SK-N-SH (cell line): ENCODE data around the gene PDE8A. TPM values are rescaled to one million over a fixed set of nuclear protein-coding genes. Genes with fewer than 3 reads are reported as not detected.

Source experiments
- CTCF ChIA-PET: fragments of 300-600, 350-600 bp; formaldehyde crosslinking; extraction: SDS; loops from one replicate; lab custom pipeline; 2021; lab: Yijun Ruan, JAX
- POLR2A ChIA-PET: fragments of 350-600 bp; sonication (Branson Sonifier 250); formaldehyde crosslinking; extraction: SDS; loops from one replicate; lab custom pipeline; 2020; ENCODE audit warnings: antibody characterized with exemption, inconsistent platforms; lab: Yijun Ruan, JAX
- DNase-seq: peaks from one replicate; pipeline ENCODE4 v3.0.0; 2012
- H2AFZ ChIP-seq: fragments of 200-600 bp; sonication (generic); 2 replicates; pipeline ENCODE4 v1.8.1; 2016; ENCODE audit warnings: antibody characterized with exemption, mild to moderate bottlenecking, low read depth
- H3F3A ChIP-seq: fragments of 200-600 bp; sonication (generic); replicated peaks from 2 replicates; pipeline ENCODE3; 2016; ENCODE audit warnings: antibody characterized with exemption, mild to moderate bottlenecking; ENCODE audit not compliant: insufficient read depth
- H3K27ac ChIP-seq, 2 experiments: fragments of 200-500 bp in 1 of 2; fragments of 200-600 bp in 1 of 2; sonication (Bioruptor generic) in 1 of 2; sonication (generic), shearing (Covaris generic) in 1 of 2; 2 replicates each; pipeline versions ENCODE4 v1.5.1 to v1.6.1; 2014 to 2016; ENCODE audit warnings: low read depth in 2 of 2, inconsistent platforms in 1 of 2, low read length in 1 of 2, mild to moderate bottlenecking in 1 of 2, mixed read lengths in 1 of 2
- H3K27me3 ChIP-seq: fragments of 200-600 bp; sonication (generic), shearing (Covaris generic); 2 replicates; pipeline ENCODE4 v1.6.1; 2016; ENCODE audit warnings: mixed run types; ENCODE audit not compliant: insufficient read depth
- H3K36me3 ChIP-seq, 2 experiments: fragments of 200-500 bp in 1 of 2; fragments of 200-600 bp in 1 of 2; sonication (Bioruptor generic) in 1 of 2; sonication (generic) in 1 of 2; replicated peaks in 1 of 2; 2 replicates each; pipeline versions ENCODE3 to v1.5.1; 2014 to 2016; ENCODE audit warnings: low read length in 1 of 2, mild to moderate bottlenecking in 1 of 2; ENCODE audit not compliant: insufficient read depth in 2 of 2, control insufficient read depth in 1 of 2
- H3K4me1 ChIP-seq, 2 experiments: fragments of 200-500 bp in 1 of 2; fragments of 200-600 bp in 1 of 2; sonication (Bioruptor generic) in 1 of 2; sonication (generic), shearing (Covaris generic) in 1 of 2; 2 replicates each; pipeline versions ENCODE4 v1.5.1 to v1.6.1; 2014 to 2016; ENCODE audit warnings: low read depth in 1 of 2, low read length in 1 of 2, mixed run types in 1 of 2; ENCODE audit not compliant: insufficient read depth in 2 of 2, control insufficient read depth in 1 of 2
- H3K4me2 ChIP-seq: fragments of 200-600 bp; sonication (generic), shearing (Covaris generic); 2 replicates; pipeline ENCODE4 v1.6.1; 2017; ENCODE audit warnings: mixed run types
- H3K4me3 ChIP-seq, 2 experiments: fragments of 200-500 bp in 1 of 2; fragments of 200-600 bp in 1 of 2; sonication (Bioruptor generic) in 1 of 2; sonication (generic), shearing (Covaris generic) in 1 of 2; 2 replicates each; pipeline versions ENCODE4 v1.5.1 to v1.8.1; 2014 to 2016; ENCODE audit warnings: low read depth in 2 of 2, inconsistent platforms in 1 of 2, low read length in 1 of 2, mild to moderate bottlenecking in 1 of 2, mixed read lengths in 1 of 2, moderate library complexity in 1 of 2
- H3K79me2 ChIP-seq: fragments of 200-600 bp; sonication (generic); 2 replicates; pipeline ENCODE4 v1.8.1; 2017; ENCODE audit warnings: mild to moderate bottlenecking; ENCODE audit not compliant: insufficient read depth
- H3K9ac ChIP-seq: fragments of 200-600 bp; sonication (generic); 2 replicates; pipeline ENCODE4 v1.6.1; 2017; ENCODE audit warnings: mixed run types
- H3K9me2 ChIP-seq: fragments of 200-600 bp; sonication (generic); 2 replicates; pipeline ENCODE4 v1.6.1; 2017; ENCODE audit warnings: mixed run types
- H3K9me3 ChIP-seq: fragments of 200-600 bp; sonication (generic); 2 replicates; pipeline ENCODE4 v1.6.1; 2017; ENCODE audit warnings: mixed run types, mild to moderate bottlenecking, moderate library complexity
- H4K20me1 ChIP-seq: fragments of 200-600 bp; sonication (generic); 2 replicates; pipeline ENCODE4 v1.6.1; 2017; ENCODE audit warnings: mild to moderate bottlenecking, mixed run types; ENCODE audit not compliant: insufficient read depth
- CTCF ChIP-seq: fragments of 200-600 bp; sonication (generic); IDR thresholded peaks from 2 replicates; pipeline ENCODE4 v1.6.1; 2017; ENCODE audit warnings: antibody characterized with exemption, mild to moderate bottlenecking, moderate library complexity
- FOSL2 ChIP-seq: IDR thresholded peaks from 2 replicates; pipeline ENCODE4 v1.4.0; 2012; ENCODE audit warnings: low read depth, mild to moderate bottlenecking, moderate library complexity, borderline replicate concordance
- GABPA ChIP-seq: IDR thresholded peaks from 2 replicates; pipeline ENCODE4 v1.4.0; 2012; ENCODE audit warnings: low read depth, mild to moderate bottlenecking
- GATA2 ChIP-seq: sonication (generic); formaldehyde crosslinking; IDR thresholded peaks from 2 replicates; pipeline ENCODE4 v1.5.0; 2020; ENCODE audit warnings: mild to moderate bottlenecking, missing genetic modification reagents
- IRF3 ChIP-seq: fragments of 150-350 bp; IDR thresholded peaks from 2 replicates; pipeline ENCODE4 v1.6.1; 2016; ENCODE audit warnings: mild to moderate bottlenecking, low read depth, low read length
- JUND ChIP-seq: IDR thresholded peaks from 2 replicates; pipeline ENCODE4 v1.4.0; 2012
- MXI1 ChIP-seq: IDR thresholded peaks from 2 replicates; pipeline ENCODE4 v1.6.1; 2012; ENCODE audit warnings: mild to moderate bottlenecking, low read depth, low read length, improper control_type of control experiment
- NFIC ChIP-seq: IDR thresholded peaks from 2 replicates; pipeline ENCODE4 v1.4.0; 2012; ENCODE audit warnings: borderline replicate concordance
- POLR2AphosphoS5 ChIP-seq: IDR thresholded peaks from 2 replicates; pipeline ENCODE4 v1.6.1; 2012; ENCODE audit warnings: low read depth, low read length
- RAD21 ChIP-seq: IDR thresholded peaks from 2 replicates; pipeline ENCODE4 v1.6.1; 2012; ENCODE audit warnings: mild to moderate bottlenecking, low read length
- RCOR1 ChIP-seq: fragments of 150-350 bp; IDR thresholded peaks from 2 replicates; pipeline ENCODE4 v1.6.1; 2017; ENCODE audit warnings: antibody characterized with exemption, low read length
- SIN3A ChIP-seq: IDR thresholded peaks from 2 replicates; pipeline ENCODE4 v1.6.1; 2012; ENCODE audit warnings: low read depth, mild to moderate bottlenecking, low read length, moderate library complexity, borderline replicate concordance
- SMC3 ChIP-seq: IDR thresholded peaks from 2 replicates; pipeline ENCODE4 v1.6.1; 2012; ENCODE audit warnings: low read depth, low read length, improper control_type of control experiment
- TAF1 ChIP-seq: IDR thresholded peaks from 2 replicates; pipeline ENCODE4 v1.6.1; 2012; ENCODE audit warnings: low read depth, mild to moderate bottlenecking, low read length, moderate library complexity, borderline replicate concordance
- TCF12 ChIP-seq: IDR thresholded peaks from 2 replicates; pipeline ENCODE4 v1.4.0; 2012
- TEAD4 ChIP-seq: IDR thresholded peaks from 2 replicates; pipeline ENCODE4 v1.4.0; 2012; ENCODE audit warnings: mild to moderate bottlenecking, borderline replicate concordance; ENCODE audit not compliant: insufficient read depth
- YY1 ChIP-seq: IDR thresholded peaks from 2 replicates; pipeline ENCODE4 v1.4.0; 2012; ENCODE audit warnings: low read depth, mild to moderate bottlenecking
- ZBTB33 ChIP-seq: IDR thresholded peaks from 2 replicates; pipeline ENCODE4 v1.4.0; 2012; ENCODE audit warnings: low read depth, borderline replicate concordance
- polyA plus RNA-seq, 3 experiments: library from polyadenylated mRNA; depleted of rRNA; stranded (reverse); fragments of >200 nt; gene quantifications; 2 replicates each; pipeline ENCODE4 v1.2.3, GENCODE V29; 2012
- TF ChIP-seq, protein P1 (sequence below): IDR thresholded peaks from 2 replicates; pipeline ENCODE4 v1.4.0; 2012; ENCODE audit warnings: low read depth, borderline replicate concordance
- TF ChIP-seq, protein P2 (sequence below): IDR thresholded peaks from 2 replicates; pipeline ENCODE4 v1.4.0; 2012; ENCODE audit warnings: low read depth

PDE8A gene
- polyA plus RNA-seq, 1 of the 3 experiments (the other 2 are of a cell fraction): 13.4 TPM

DNA sequence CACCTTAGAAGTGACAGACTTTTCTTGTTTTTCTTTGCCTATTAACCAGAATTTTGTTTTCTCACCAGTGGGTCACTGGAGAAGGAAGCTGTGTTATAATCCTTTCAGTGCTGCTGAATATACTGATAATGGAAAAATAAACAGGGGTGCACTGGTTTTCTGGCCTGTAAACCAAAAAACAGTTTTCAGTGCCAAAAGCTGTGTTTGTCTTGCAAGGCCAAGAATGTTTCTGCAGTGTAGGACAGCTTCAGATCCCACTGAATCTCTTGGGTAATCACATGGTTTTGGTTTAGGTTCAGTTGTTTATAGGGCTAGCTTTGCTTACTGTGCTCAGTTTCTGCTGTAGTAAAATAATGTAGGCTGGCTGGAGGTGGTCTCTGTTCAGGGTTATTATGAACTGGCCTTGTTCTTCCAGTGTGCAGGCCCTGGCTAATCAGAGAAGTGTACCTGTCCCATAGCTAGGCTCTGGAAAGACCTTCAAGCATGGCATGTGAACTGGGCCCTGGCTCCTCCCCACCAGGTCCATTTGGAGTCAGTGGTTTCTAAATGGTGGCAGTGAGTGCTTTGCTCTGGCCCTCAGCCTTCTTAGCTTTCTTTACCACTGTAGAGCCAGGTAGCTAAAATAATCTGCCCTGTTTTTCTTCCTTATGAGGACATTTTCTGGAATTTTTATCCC, 18.7 kb downstream of the PDE8A start:
- no peaks in the 10 kb centered on the region for H3K27me3 ChIP-seq
- no peak for TF ChIP-seq GATA2 (CRISPR knock-in tag)
- no peak for TF ChIP-seq YY1
- TF ChIP-seq SIN3A: no peak
- no peak for TF ChIP-seq SMC3
- no peak for TF ChIP-seq RCOR1
- TF ChIP-seq IRF3: no peak
- TF ChIP-seq, protein P1, sequence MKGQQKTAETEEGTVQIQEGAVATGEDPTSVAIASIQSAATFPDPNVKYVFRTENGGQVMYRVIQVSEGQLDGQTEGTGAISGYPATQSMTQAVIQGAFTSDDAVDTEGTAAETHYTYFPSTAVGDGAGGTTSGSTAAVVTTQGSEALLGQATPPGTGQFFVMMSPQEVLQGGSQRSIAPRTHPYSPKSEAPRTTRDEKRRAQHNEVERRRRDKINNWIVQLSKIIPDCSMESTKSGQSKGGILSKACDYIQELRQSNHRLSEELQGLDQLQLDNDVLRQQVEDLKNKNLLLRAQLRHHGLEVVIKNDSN: no peak
- no peak for TF ChIP-seq POLR2AphosphoS5
- no peak for TF ChIP-seq GABPA
- no peak for TF ChIP-seq CTCF
- no peak for TF ChIP-seq ZBTB33
- TF ChIP-seq NFIC: no peak
- no peak for TF ChIP-seq FOSL2
- TF ChIP-seq MXI1: no peak
- TF ChIP-seq TEAD4: no peak
- TF ChIP-seq JUND: no peak
- no peak for TF ChIP-seq RAD21
- no peak for TF ChIP-seq TAF1
- TF ChIP-seq TCF12: no peak
- TF ChIP-seq, protein P2, sequence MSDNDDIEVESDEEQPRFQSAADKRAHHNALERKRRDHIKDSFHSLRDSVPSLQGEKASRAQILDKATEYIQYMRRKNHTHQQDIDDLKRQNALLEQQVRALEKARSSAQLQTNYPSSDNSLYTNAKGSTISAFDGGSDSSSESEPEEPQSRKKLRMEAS: no peak
- peaks cover 4% of the 10 kb centered on the region for H3F3A ChIP-seq
- H3K9me3 ChIP-seq: no peaks in the 10 kb centered on the region
- H3K9me2 ChIP-seq: no peaks in the 10 kb centered on the region
- H3K9ac ChIP-seq: no peak overlapping the region
- CTCF ChIA-PET: interaction anchor here (0.8 to 1.2 kb wide), 2 partner anchors 11 to 38 kb away, joined by 3 read pairs; no protein-coding TSS in a partner anchor
- H3K4me1 ChIP-seq: no peaks in the 10 kb centered on the region; a peak in 2 of 4 replicates
- no peak overlapping the region for H3K4me2 ChIP-seq
- POLR2A ChIA-PET: no interaction called here
- H3K27ac ChIP-seq: no peak overlapping the region
- H3K36me3 ChIP-seq: peaks cover 0 to 3% of the 10 kb centered on the region in 2 experiments
- DNase-seq: no peak
- no peak overlapping the region for H3K4me3 ChIP-seq
- H3K79me2 ChIP-seq: peaks cover 96% of the 10 kb centered on the region
- H2AFZ ChIP-seq: no peak overlapping the region
- peaks cover 15% of the 10 kb centered on the region; the same call in 1 of the 2 replicates for H4K20me1 ChIP-seq
